Metanephros (tissue), 1 donor: ENCODE data around the gene NELFB. TPM values are rescaled to one million over a fixed set of nuclear protein-coding genes. Genes with fewer than 3 reads are reported as not detected.

ENCODE experiments used
- total RNA-seq: library from RNA; depleted of rRNA; stranded (reverse); fragments of >200 nt; gene quantifications from one replicate; pipeline ENCODE4 v1.2.3, GENCODE V29; 2014

The NELFB gene
- 48.3 TPM for total RNA-seq

GRCh38 chr9:137254624-137255447, at the start of gene NELFB:
Gene NELFB (plus strand): TSS chr9:137255327.

GRCh38 chr9:137222190-137223077, 32.7 kb upstream of the NELFB start, which contains the start of gene RNF208:
Gene RNF208 (minus strand): TSS chr9:137222240. CDS start chr9:137221212, 1,028 bp downstream.

DNA sequence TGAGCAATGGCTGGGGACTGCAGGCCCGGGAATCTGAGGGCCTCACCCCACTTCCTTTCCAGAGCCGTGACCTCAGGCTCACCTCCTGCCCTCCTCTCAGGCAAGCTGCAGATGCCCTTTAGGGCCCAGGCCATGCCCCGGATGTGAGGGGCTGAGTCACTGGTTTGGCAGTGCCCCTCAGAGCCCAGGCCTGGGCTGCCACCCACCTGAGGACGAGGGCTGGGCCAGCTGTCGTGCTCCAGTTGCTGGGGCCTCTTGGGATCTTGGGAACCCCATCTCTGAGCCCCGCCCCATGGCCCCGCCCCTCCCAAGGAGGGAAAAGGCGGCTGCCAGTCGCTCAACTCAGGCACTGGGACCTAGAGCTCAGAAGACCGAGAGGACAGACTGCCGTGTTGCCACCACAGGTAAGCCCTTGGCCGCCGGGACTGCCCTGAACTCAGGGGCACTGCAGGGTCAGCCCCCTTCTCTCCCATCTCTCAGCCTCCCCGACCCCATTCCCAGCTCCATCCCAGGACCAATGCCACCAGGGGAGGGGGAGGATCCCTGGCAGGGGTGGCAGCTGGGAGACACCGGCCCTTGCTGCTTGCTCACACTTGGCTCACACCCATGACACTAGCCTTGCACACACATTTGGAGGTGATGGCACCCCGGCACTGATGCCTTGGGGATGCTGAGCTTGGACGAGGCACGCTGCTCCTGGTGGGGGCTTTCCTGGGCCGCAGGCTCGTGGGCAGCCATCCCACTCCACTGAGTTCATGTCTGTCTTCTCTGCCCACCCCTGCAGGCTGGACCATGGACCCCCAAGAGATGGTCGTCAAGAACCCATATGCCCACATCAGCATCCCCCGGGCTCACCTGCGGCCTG, 30.1 kb upstream of the NELFB start, which contains the start of gene CYSRT1:
Gene CYSRT1, plus strand, starts transcription at position 345 of the 865 bp plus-strand sequence. Its CDS starts 448 bp downstream, at position 793.

DNA sequence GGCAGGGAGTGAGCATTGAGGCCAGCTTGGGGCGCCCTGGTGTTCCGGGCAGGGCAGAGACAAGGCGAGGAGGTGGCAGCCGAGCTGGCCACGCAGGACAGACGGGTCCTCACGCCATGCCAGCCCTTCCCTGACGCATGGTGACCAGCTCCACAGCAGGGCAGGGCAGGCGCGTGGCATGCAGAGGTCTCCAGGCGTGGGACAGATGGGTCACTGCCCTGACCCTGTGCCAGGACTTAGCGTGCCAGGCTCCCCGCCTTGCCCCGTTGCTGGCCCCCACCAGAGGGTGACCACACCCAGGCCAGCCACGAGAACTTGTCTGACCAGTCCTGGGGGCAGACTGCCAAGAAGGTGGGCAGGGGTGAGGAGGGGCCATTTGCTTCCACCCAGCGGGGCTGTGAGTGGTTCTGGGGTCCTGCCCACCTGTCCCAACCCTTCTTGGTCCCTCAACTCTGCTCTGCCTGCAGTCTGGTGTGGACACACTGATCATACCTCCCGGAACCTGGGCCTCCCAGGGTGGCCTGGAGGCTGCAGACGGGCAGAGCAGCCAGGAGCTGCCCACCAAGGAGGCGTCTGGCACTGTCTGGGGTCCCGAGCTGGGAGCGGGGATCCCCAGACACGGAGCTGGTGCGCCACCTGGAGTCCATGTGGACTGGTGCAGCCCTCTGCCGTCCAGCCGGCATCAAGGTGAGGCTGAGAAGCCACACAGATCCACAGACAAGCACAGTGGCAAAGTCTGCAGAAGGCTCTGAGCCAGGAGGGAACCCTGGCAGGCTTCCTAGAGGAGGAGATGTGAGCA, 27.9 kb upstream of the NELFB start, which contains the start of gene RNF224:
Gene RNF224, plus strand, starts transcription at position 449 of the 799 bp plus-strand sequence. CDS start 834 bp downstream, outside the sequence.

GRCh38 chr9:137230705-137231371, 24.3 kb upstream of the NELFB start, which contains the start of gene SLC34A3:
Gene SLC34A3 (plus strand): TSS chr9:137230901. CDS start chr9:137231703, 802 bp downstream.

GRCh38 chr9:137240841-137241489, 14.2 kb upstream of the NELFB start, which contains the start of gene TUBB4B:
Gene TUBB4B (plus strand): TSS chr9:137241287. CDS start chr9:137241361, 74 bp downstream.

DNA sequence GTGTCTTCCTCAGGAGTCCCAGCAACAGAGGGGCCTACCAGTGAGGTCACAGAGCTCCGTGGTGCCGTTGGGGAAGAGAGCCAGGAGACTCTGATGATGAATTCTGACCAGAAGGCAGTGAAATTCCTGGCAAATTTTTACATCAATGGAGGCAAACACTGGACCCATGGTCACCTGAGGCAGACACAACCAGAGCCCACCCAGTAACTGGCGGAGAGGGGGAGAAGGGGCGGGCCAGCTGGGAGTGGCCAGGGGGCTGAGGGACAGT, 4.0 kb upstream of the NELFB start, which contains the start of gene STPG3:
Gene STPG3, plus strand, starts transcription at position 93 of the 268 bp plus-strand sequence. Its CDS starts 1 bp downstream, at position 94.

GRCh38 chr9:137277329-137278041, 22.4 kb downstream of the NELFB start, which contains the start of gene TOR4A:
Gene TOR4A (plus strand): TSS chr9:137277726. CDS start chr9:137278690, 964 bp downstream.

DNA sequence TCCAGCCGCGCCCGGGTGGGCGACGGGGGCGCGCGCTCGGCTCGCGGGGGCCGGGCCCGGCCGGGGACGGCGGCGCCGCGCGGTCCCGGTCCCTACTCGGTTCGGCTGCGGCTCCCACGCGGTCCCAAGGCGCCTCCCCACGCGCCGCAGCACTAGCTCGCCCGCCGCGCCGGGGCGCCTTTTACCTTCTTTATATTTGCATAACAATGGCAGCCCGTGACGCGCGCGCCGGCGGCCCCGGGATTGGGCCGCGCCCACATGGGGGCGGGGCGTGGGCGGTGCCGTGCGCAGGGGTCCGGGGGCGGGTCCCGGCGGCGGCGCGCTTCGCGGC, 47.0 kb downstream of the NELFB start, which contains the start of gene NRARP:
Gene NRARP, minus strand, starts transcription at position 154 of the 331 bp plus-strand sequence. CDS start 343 bp downstream, outside the sequence.

Other genes with a start within 250 kb of the NELFB start
- gene ABCA2, start 227.1 kb upstream of the NELFB start, total RNA-seq = 39.4 TPM
- gene FUT7, start 223.2 kb upstream of the NELFB start, total RNA-seq = 0.35 TPM
- gene NPDC1, start 209.2 kb upstream of the NELFB start, total RNA-seq = 28.6 TPM
- gene ENTPD2, start 201.3 kb upstream of the NELFB start, total RNA-seq = 3.6 TPM
- 7.2 TPM for gene SAPCD2, start 184.8 kb upstream of the NELFB start, total RNA-seq
- 11.2 TPM for gene UAP1L1, start 177.8 kb upstream of the NELFB start, total RNA-seq
- 54.5 TPM for gene MAN1B1, start 168.3 kb upstream of the NELFB start, total RNA-seq
- gene DPP7, start 140.6 kb upstream of the NELFB start, total RNA-seq = 20.4 TPM
- 0.47 TPM for gene GRIN1, start 116.2 kb upstream of the NELFB start, total RNA-seq
- gene LRRC26, start 85.3 kb upstream of the NELFB start, total RNA-seq = 0.35 TPM
- not detected for gene TMEM210, start 83.3 kb upstream of the NELFB start, total RNA-seq
- 44.7 TPM for gene ANAPC2, start 66.8 kb upstream of the NELFB start, total RNA-seq
- gene SSNA1, start 66.7 kb upstream of the NELFB start, total RNA-seq = 35.3 TPM
- 8.2 TPM for gene TPRN, start 54.6 kb upstream of the NELFB start, total RNA-seq
- gene TMEM203, start 49.7 kb upstream of the NELFB start, total RNA-seq = 32.5 TPM
- 10.3 TPM for gene NDOR1, start 49.6 kb upstream of the NELFB start, total RNA-seq
- gene RNF208, start 33.1 kb upstream of the NELFB start, total RNA-seq = 4.1 TPM
- gene CYSRT1, start 30.2 kb upstream of the NELFB start, total RNA-seq = 0.76 TPM
- gene RNF224, start 27.8 kb upstream of the NELFB start, total RNA-seq = 0.70 TPM
- gene SLC34A3, start 24.4 kb upstream of the NELFB start, total RNA-seq = 3.0 TPM
- 172 TPM for gene TUBB4B, start 14.0 kb upstream of the NELFB start, total RNA-seq
- not detected for gene STPG3, start 4.0 kb upstream of the NELFB start, total RNA-seq
- gene TOR4A, start 22.4 kb downstream of the NELFB start, total RNA-seq = 12.5 TPM
- gene NRARP, start 46.9 kb downstream of the NELFB start, total RNA-seq = 10.1 TPM
- 32.1 TPM for gene EXD3, start 167.8 kb downstream of the NELFB start, total RNA-seq
- gene NOXA1, start 168.1 kb downstream of the NELFB start, total RNA-seq = 5.3 TPM
- gene ENTPD8, start 186.0 kb downstream of the NELFB start, total RNA-seq = 1.1 TPM
- 27.0 TPM for gene NSMF, start 204.0 kb downstream of the NELFB start, total RNA-seq